PC-9 (cell line): Measurements from ENCODE around the gene AP2B1.

Source experiments
- EZH2 ChIP-seq: fragments of 200-600 bp; sonication (generic); IDR thresholded peaks from 2 replicates; pipeline ENCODE4 v1.8.0; 2017; ENCODE audit warnings: antibody characterized with exemption, low read depth
- TF ChIP-seq, protein P1 (sequence below): fragments of 200-600 bp; sonication (generic); conservative IDR thresholded peaks from 2 replicates; pipeline ENCODE4 v1.6.1; 2017; ENCODE audit warnings: mixed run types, antibody characterized with exemption, mild to moderate bottlenecking, moderate library complexity

DNA sequence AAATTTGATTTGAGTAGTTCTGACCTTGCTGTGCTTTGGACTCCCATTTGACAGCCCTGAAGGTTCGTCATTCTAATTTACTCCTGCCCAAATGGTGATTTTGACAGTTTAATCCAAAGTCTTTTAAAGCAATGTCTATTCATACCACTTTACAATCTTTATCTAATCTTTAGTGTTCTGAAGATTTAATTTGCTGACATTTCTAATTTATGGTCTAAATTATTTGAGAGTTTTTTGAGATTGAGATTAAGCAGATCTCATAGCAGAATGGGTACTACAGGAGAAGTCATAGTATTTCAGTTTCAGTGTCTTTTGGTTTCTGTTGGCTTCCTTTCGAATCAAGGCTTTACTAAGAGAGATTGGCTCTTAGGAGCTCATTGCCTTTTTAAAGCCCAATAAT is 111.7 kb downstream of the AP2B1 start:
- TF ChIP-seq, protein P1, sequence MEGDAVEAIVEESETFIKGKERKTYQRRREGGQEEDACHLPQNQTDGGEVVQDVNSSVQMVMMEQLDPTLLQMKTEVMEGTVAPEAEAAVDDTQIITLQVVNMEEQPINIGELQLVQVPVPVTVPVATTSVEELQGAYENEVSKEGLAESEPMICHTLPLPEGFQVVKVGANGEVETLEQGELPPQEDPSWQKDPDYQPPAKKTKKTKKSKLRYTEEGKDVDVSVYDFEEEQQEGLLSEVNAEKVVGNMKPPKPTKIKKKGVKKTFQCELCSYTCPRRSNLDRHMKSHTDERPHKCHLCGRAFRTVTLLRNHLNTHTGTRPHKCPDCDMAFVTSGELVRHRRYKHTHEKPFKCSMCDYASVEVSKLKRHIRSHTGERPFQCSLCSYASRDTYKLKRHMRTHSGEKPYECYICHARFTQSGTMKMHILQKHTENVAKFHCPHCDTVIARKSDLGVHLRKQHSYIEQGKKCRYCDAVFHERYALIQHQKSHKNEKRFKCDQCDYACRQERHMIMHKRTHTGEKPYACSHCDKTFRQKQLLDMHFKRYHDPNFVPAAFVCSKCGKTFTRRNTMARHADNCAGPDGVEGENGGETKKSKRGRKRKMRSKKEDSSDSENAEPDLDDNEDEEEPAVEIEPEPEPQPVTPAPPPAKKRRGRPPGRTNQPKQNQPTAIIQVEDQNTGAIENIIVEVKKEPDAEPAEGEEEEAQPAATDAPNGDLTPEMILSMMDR, result no peak
- TF ChIP-seq EZH2, result no peak
